Thyroid gland (tissue), 4 donors: ENCODE measurements around the gene TRPM2.

Experiments used
- CTCF ChIP-seq, 6 experiments: fragments of 200-600 bp in 3 of 6; fragments of 450-650 bp in 3 of 6; sonication (generic) in 3 of 6; IDR thresholded peaks; one replicate each; pipeline ENCODE4 v1.5.1; 2016 to 2019; ENCODE audit warnings: antibody characterized with exemption in 6 of 6, mild to moderate bottlenecking in 2 of 6, inconsistent platforms in 1 of 6, moderate library complexity in 1 of 6
- POLR2A ChIP-seq, 2 donors: fragments of 450-650 bp; IDR thresholded peaks; one replicate each; pipeline ENCODE4 v1.6.1; 2017; ENCODE audit warnings: antibody characterized with exemption in 2 of 2, mild to moderate bottlenecking in 2 of 2, moderate library complexity in 1 of 2

GRCh38 chr21:44372616-44373015 lies 19.2 kb downstream of the TRPM2 start:
- TF ChIP-seq CTCF (IDR thresholded peaks at IDR 0.05) (no peak), POLR2A (IDR thresholded peaks at IDR 0.05) (no peak)
